ENCODE data around the gene TUBB1. TPM values are rescaled to one million over a fixed set of nuclear protein-coding genes. Genes with fewer than 3 reads are reported as not detected.
A peak's percentile ranks its signal among the peaks of the same experiment; 100 is the strongest.

Gene TUBB1
- total and polyA plus RNA-seq, 2 of the 13 experiments (the other 11 are each of a cell fraction or from before 2014, with no cell fraction given): 0.11 to 57.6 TPM

- TF ChIP-seq ZHX2 (IDR thresholded peaks at IDR 0.05; ENCODE audit: low read depth): peak; percentile 70; the same call in 1 of the 2 replicates
- no peak for TF ChIP-seq ZHX2 (CRISPR knock-in tag; IDR thresholded peaks at IDR 0.05; ENCODE audit: borderline replicate concordance)
- no peak for TF ChIP-seq ZNF251 (CRISPR knock-in tag; IDR thresholded peaks at IDR 0.05)
- peak; percentile 53; the same call in 1 of the 2 replicates for TF ChIP-seq TBX2 (CRISPR knock-in tag; IDR thresholded peaks at IDR 0.05; ENCODE audit: borderline replicate concordance)
- no peak for TF ChIP-seq REXO4 (CRISPR knock-in tag; IDR thresholded peaks at IDR 0.05; ENCODE audit: borderline replicate concordance)
- TF ChIP-seq PLSCR1 (CRISPR knock-in tag; IDR thresholded peaks at IDR 0.05; ENCODE audit: borderline replicate concordance): no peak
- no peak for TF ChIP-seq ZNF335 (CRISPR knock-in tag; IDR thresholded peaks at IDR 0.05)
- no peak for TF ChIP-seq RBAK (CRISPR knock-in tag; IDR thresholded peaks at IDR 0.05)
- no peak for TF ChIP-seq TRAFD1 (CRISPR knock-in tag; IDR thresholded peaks at IDR 0.05; ENCODE audit: borderline replicate concordance)
- TF ChIP-seq ZNF569 (CRISPR knock-in tag; IDR thresholded peaks at IDR 0.05; ENCODE audit: borderline replicate concordance): no peak
- TF ChIP-seq CHD4 (IDR thresholded peaks at IDR 0.05; ENCODE audit: borderline replicate concordance, low read length): peak; percentile 70; the same call in 1 of the 2 replicates
- TF ChIP-seq ATF2 (CRISPR knock-in tag; IDR thresholded peaks at IDR 0.05): peak; percentile 49; the same call in 1 of the 2 replicates
- no peak for TF ChIP-seq ZNF674 (CRISPR knock-in tag; IDR thresholded peaks at IDR 0.05; ENCODE audit: low read depth)
- TF ChIP-seq HNRNPH1 (optimal IDR thresholded peaks at IDR 0.05; ENCODE audit: low read depth, low read length): no peak
- no peak for TF ChIP-seq ZNF17 (CRISPR knock-in tag; IDR thresholded peaks at IDR 0.05)
Measured at GRCh38 chr20:58995461-58996225, 23.6 kb upstream of the TUBB1 start (continued).
